Right ventricle myocardium inferior (tissue), 1 donor: Measurements from ENCODE around the gene DMPK. TPM values are rescaled to one million over a fixed set of nuclear protein-coding genes. Genes with fewer than 3 reads are reported as not detected.
A peak's percentile ranks its signal among the peaks of the same experiment; 100 is the strongest.
"Not testable (repeated sequence)": the region's sequence is repeated elsewhere in the genome, so short reads cannot be mapped to it uniquely, and the experiment has no call there.

Experiments used
- ATAC-seq: fragments of 200-7000 bp; cut with Tn5 transposase; one replicate; pipeline ENCODE4 v1.9.1; 2020; ENCODE audit warnings: mild to moderate bottlenecking, moderate library complexity
- DNase-seq: peaks from one replicate; pipeline ENCODE4 v3.0.0; 2021; ENCODE audit errors: missing footprints
- intact Hi-C: fragments of 100-400 bp; cut with DNase I; formaldehyde crosslinking; loops from one replicate; pipeline ENCODE4 v1.11.0; 2022
- total RNA-seq: library from RNA; stranded (reverse); fragmentation: NEBNext Ultra II Directional; extraction: Animal tissue kit (Norgen Biotek cat#: 25700); gene quantifications from one replicate; pipeline ENCODE4 v1.2.1, GENCODE V29; 2021
- donor health status: DM: no; HTN: yes; CAD: no; lungs with severe emphysema.

DMPK gene
- total RNA-seq, 1 donor from 2014 or later = 233 TPM

DNA sequence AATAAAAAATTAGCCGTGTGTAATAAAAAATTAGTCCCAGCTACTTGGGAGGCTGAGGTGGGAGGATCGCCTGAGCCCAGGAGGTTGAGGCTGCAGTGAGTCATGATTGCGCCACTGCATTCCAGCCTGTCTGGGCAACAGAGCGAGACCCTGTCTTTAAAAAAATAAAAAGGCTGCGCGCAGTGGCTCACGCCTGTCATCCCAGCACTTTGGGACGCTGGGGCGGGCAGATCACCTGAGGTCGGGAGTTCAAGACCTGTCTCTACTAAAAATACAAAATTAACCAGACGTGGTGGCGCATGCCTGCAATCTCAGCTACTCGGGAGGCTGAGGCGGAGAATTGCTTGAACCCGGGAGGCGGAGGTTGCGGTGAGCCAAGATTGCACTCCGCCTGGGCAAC, 53.6 kb downstream of the DMPK start:
- intact Hi-C loops = not testable (repeated sequence)

DNA sequence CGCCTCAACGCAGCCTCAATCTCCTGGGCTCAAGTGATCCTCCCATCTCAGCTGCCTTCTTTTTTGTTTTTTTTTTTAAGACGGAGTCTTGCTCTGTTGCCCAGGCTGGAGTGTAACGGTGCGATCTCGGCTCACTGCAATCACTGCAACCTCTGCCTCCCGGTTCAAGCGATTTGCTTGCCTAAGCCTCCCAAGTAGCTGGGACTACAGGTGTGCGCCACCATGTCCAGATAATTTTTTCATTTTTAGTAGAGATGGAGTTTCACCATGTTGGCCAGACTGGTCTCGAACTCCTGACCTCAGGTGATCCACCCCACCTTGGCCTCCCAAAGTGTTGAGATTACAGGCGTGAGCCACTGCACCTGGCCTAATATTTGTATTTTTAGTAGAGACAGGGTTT, 62.2 kb downstream of the DMPK start:
- peak; percentile 32 for DNase-seq
- intact Hi-C loops, ATAC-seq: not testable (repeated sequence)

More for the DNA sequence above, 53.6 kb downstream of the DMPK start:
- not testable (repeated sequence) for ATAC-seq, DNase-seq

Other genes starting within 250 kb of the DMPK start
- gene OPA3, start 197.7 kb downstream of the DMPK start, total RNA-seq = 24.5 TPM
- 5.4 TPM for gene GPR4, start 180.3 kb downstream of the DMPK start, total RNA-seq
- 39.1 TPM for gene EML2, start 143.1 kb downstream of the DMPK start, total RNA-seq
- gene GIPR, start 114.3 kb downstream of the DMPK start, total RNA-seq = 5.0 TPM
- 252 TPM for gene SNRPD2, start 90.5 kb downstream of the DMPK start, total RNA-seq
- gene QPCTL, start 89.8 kb downstream of the DMPK start, total RNA-seq = 1.5 TPM
- 13.1 TPM for gene FBXO46, start 51.6 kb downstream of the DMPK start, total RNA-seq
- not detected for gene MEIOSIN, start 49.1 kb downstream of the DMPK start, total RNA-seq
- 22.3 TPM for gene SIX5, start 13.2 kb downstream of the DMPK start, total RNA-seq
- 52.0 TPM for gene DMWD, start 10.4 kb upstream of the DMPK start, total RNA-seq
- gene RSPH6A, start 32.8 kb upstream of the DMPK start, total RNA-seq = not detected
- 29.9 TPM for gene SYMPK, start 80.7 kb upstream of the DMPK start, total RNA-seq
- gene FOXA3, start 81.8 kb upstream of the DMPK start, total RNA-seq = not detected
- 19.9 TPM for gene IRF2BP1, start 103.7 kb upstream of the DMPK start, total RNA-seq
- 16.0 TPM for gene MYPOP, start 120.1 kb upstream of the DMPK start, total RNA-seq
- not detected for gene NANOS2, start 132.3 kb upstream of the DMPK start, total RNA-seq
- gene NOVA2, start 191.4 kb upstream of the DMPK start, total RNA-seq = 5.3 TPM
- 8.2 TPM for gene CCDC61, start 213.0 kb upstream of the DMPK start, total RNA-seq
- gene PGLYRP1, start 240.6 kb upstream of the DMPK start, total RNA-seq = 0.35 TPM